ENCODE results near the gene CHRNB1.
A peak's percentile ranks its signal among the peaks of the same experiment; 100 is the strongest.
"Not testable (repeated sequence)": the region's sequence is repeated elsewhere in the genome, so short reads cannot be mapped to it uniquely, and the experiment has no call there.

The CHRNB1 gene

GRCh38 chr17:7467498-7467897 is 22.6 kb downstream of the CHRNB1 start:
- no peak for DNase-seq (ENCODE audit: low spot score)

DNA sequence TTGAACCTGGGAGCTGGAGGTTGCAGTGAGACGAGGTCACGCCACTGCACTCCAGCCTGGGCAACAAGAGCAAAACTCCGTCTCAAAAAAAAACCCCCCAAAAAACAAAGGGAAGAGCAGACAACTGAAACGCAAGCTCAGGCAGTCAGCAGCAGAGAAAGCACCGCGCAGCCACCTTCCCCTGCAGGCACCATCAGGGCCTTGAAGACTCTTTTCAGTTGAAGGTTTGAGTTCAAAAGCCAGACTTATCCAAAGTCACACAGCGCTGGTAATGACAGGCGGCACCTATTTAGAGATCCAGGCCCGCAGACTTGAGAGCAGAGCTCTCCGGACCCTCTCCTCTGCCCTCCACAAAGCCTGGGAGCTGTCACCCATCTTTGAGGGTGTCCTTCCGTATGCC is 23.4 kb downstream of the CHRNB1 start:
- DNase-seq (ENCODE audit: low spot score): no peak

GRCh38 chr17:7468804-7469389 is 24.0 kb downstream of the CHRNB1 start:
- DNase-seq (ENCODE audit: low spot score): no peak

GRCh38 chr17:7469843-7470242 is 25.0 kb downstream of the CHRNB1 start:
- not testable (repeated sequence) for DNase-seq (ENCODE audit: low spot score)

DNA sequence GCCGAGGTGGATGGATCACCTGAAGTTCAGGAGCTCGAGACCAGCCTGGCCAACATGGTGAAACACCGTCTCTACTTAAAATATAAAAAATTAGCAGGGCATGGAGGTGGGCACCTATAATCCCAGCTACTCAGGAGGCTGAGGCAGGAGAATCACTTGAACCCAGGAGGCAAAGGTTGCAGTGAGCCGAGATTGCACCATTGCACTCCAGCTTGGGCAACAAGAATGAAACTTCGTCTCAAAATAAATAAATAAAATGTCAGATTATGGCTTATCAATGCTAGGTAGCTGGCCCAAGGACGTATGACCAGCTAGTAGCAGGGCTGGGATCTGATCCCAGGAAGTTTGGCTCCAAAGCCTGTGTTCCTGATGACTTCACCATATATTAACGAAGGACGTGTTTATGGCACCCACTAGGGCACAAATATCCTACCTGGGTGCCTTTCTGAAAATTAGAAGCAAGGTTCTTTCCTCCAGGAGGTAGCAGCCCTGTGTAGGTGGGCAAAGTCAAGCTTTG is 25.7 kb downstream of the CHRNB1 start:
- not testable (repeated sequence) for DNase-seq (ENCODE audit: low spot score)

DNA sequence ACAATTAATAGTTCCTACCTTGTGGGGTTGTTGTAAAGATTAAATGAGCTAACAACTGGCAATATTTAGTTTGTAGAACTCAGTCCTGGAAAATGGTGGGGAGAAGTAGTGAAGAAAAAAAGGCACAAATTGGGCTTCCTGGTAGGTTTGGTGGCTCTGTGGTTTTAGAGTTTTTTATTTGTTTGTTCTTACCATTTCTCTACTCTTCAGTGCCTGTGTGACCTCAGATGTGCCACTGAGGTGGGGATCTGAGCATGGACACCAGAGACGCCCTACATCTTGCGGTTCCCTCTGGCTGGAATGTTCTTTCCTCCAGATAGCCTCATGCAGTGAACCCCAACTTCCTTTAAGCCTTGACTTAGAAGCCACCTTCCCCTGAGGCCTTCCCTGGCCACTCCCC is 26.9 kb downstream of the CHRNB1 start:
- no peak for DNase-seq (ENCODE audit: low spot score)

GRCh38 chr17:7474767-7475166 is 29.9 kb downstream of the CHRNB1 start:
- DNase-seq (ENCODE audit: low spot score): not testable (repeated sequence)

- peak; percentile 82 for DNase-seq (ENCODE audit: low spot score)
Observed at GRCh38 chr17:7475764-7476422, 31.0 kb downstream of the CHRNB1 start.

DNA sequence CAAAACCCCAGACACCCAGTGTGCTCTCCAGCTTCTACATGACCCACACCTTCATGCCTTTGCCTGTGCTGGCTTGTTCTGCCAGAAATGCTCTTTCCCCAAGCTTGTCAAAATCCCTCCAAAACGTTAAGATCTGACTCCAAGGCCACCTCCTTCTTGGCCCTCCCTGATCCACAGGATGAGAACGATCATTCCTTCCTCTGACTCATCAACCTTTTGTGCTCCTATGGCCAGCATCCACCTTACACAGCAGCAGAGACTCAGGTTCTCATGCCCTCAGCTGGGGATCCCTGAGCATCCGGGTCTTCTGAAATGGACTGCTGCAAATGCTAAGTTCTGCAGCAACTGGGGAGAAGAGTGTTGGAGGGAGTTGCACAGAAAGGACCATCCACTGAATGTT is 31.6 kb downstream of the CHRNB1 start:
- no peak for DNase-seq (ENCODE audit: low spot score)

DNA sequence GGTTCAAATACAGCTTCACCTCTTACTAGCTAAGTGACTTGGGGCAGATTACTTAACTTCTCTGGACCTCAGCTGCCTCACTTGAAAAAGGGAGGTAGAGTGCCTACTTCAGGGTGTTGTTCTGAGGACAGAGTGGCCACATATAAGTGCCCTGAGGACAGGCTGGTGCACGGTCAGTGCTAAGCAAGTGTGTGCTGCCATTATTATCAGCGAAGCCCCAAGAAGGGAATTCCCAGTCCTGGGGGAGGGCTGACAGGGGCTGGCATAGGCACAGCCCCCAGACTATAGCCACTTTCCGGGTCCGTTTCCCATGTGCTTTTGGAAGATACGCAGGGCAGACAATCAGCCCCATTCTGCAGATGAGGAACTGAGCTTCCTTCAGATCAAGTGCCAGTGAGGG is 32.1 kb downstream of the CHRNB1 start:
- no peak for DNase-seq (ENCODE audit: low spot score)

DNA sequence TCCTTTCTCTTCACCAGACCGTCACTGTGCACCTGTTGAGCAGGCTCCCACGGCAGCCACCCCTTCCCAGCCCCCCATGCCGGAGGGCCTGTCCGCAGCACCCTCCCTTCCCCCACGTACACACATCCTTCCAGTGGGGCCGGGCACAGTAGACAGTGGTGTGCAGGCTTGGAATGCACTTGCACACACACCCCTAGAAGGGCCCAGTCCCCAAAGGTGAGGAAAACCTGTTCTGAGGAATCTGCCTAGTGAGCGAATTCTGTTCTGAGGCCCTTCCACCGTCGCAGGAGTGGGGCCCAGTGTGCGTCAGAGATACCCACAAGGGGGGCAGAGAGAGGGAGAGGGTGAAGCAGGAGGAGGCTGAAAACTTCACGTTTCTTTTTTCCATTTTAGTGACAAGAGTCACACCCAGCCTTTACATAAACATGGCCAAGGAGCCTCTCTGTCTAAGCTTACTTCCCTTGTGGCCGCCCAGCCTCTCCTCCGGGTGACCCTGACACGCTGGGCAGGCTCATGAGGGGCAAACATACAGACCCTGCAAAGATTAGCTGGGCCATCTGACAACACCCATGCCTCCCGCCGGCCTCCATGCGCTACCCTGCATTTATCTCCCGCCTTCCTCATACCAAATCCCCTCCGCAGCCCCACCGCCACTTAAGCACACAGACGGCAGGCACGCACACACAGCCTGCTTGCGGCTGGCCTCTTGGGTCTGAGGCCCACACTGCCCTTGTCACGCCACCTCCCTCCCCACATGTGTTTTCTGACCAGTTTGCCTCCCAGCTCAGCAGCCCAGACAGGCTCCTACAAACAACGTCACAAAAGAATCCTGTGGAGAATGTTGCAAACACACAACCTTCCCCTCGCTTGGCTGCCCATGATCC is 32.8 kb downstream of the CHRNB1 start:
- DNase-seq (ENCODE audit: low spot score): peak; percentile 87

- DNase-seq (ENCODE audit: low spot score): peak; percentile 62
Observed at GRCh38 chr17:7478276-7479212, 33.7 kb downstream of the CHRNB1 start.

DNA sequence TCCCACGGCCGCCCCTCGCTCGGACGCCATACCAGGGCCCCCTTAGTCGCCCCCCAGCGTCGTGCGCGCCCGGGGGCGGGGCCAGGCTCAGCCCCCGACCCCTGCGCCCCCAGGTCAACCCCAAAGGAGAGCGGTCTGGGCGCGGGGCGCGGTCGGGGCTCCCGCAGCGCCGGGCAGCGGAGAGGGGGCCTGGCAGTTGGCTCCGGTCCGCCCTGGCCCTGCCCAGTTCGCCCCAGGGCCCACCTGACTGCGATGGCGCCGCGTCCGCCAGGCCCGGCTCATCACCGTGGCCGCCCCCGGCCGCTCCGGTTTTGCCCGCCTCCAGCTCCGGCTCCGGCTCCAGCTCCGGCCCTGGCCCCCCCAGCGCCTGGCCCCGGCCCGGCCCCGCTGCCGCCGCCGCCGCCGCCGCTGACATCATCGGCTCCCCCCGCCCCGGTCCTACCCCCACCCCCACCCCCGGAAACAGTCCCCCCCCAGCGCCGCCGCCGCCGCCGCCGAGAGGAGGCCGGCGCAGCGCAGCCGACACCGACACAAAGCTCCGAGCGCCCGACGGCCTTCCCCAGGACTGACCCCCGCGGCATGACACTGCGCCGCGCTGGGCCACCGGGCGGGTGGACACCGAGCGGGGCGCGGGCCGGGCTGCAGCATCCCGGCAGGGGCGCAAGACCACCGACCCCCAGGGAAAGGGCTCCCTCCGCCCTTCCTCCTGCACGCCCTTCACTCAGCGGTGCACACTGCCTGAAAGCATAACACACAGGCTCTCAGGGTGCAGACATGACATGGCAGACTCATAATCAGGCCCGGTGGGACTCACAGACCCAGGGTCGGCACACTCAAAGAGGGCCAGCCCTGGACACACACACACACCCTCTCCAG is 34.6 kb downstream of the CHRNB1 start, which contains the start of gene ZBTB4:
TSS of gene ZBTB4 (minus strand) at position 419 of the 876 bp plus-strand sequence. CDS start 12,830 bp downstream, outside the sequence.
- DNase-seq (ENCODE audit: low spot score): peak; percentile 84

DNA sequence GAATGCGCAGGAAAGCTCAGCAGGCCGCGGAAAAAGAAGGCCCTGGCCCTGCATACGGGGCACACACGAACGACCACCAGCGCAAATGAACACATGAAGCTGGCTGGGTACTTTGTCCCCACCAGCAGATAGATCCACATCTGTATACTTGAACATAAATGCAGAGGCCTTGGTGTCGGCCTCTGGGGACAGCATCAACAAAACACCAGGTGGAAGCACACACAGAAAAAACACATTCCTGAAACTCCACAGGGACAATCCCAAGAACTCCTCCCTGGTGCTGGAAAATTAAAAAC is 35.2 kb downstream of the CHRNB1 start:
- no peak for DNase-seq (ENCODE audit: low spot score)

DNA sequence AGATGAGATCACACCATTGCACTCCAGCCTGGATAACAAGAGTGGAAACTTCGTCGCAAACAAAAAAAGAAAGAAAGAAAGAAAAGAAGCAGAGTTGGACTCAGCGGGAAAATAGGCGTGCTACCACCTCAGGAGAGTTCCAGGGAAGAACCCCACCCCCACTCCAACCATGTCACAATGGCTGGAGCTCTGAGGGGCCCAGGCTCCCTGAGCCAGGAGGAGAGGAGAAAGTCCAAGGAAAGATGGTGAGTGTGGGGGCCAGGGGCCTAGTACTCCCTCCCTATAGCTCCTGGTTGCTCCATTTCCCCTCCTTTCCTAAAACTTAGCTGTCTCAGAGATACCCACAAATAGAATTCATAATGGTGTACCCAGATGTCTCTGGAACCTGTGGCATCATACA is 36.4 kb downstream of the CHRNB1 start, which contains the start of gene SLC35G6:
TSS of gene SLC35G6 (plus strand) at position 172 of the 400 bp plus-strand sequence. CDS start at position 243, 71 bp downstream.
- not testable (repeated sequence) for DNase-seq (ENCODE audit: low spot score)

- not testable (repeated sequence) for DNase-seq (ENCODE audit: low spot score)
Observed at GRCh38 chr17:7481842-7482741, 37.2 kb downstream of the CHRNB1 start.

DNA sequence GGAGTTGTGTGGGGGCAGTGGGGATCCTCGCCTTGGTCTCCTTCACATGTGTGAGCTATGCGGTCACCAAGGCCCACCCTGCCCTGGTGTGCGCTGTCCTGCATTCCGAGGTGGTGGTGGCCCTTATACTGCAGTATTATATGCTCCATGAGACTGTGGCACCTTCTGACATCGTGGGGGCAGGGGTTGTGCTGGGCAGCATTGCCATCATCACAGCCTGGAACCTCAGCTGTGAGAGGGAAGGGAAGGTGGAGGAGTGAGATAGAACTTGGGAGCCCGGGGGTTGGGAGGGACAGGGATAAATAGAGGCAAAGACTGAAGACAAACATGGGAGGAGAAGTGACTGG is 37.9 kb downstream of the CHRNB1 start:
- DNase-seq (ENCODE audit: low spot score): not testable (repeated sequence)

DNA sequence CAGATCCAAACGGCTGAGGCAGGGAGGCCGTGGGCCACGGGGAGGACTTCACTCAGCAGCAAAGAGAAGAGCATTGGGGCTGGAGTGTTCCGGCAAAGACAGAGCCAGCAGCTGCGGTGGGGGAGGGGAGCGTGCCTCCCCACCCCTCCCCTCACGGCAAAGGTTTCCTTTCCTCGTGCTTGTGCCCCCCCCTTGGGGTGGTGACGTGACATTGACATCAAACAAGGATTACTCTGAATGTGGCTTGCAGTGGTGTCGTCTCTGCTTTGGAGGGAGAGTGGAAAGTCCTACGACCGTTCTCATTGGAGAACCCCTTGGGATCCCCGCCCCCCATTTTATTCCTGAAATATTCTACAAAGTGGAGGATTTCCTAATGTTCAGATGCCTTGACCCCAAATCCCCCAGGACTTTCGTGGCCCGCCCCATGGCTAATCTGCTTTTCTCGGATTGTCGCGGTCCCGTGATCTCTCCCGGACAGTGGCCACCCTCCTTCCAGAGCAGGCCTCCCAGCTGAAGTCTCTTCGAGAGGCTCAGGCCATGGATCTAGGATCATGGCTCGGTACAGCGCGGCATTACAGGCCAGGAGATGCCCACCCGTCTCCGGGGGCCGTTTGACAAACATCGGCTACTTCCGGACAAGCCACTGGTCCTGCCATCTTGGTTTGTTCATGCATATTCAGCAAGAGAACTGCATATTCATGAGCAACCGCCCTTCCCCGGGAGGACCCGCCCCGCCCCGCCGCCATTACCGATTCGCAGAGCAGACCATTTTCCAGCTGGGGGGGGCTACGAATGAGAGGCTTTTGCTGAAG is 38.6 kb downstream of the CHRNB1 start:
- peak; percentile 83 for DNase-seq (ENCODE audit: low spot score)
